ENCODE measurements around the gene ADRA2B. TPM values are rescaled to one million over a fixed set of nuclear protein-coding genes. Genes with fewer than 3 reads are reported as not detected.
"Not testable (repeated sequence)": the region's sequence is repeated elsewhere in the genome, so short reads cannot be mapped to it uniquely, and the experiment has no call there.

Gene ADRA2B
- total RNA-seq, 1 experiment from 2014 or later: 4.7 TPM

GRCh38 chr2:96073170-96073775 is 43.1 kb downstream of the ADRA2B start (continued):
- TF ChIP-seq E2F4 (CRISPR knock-in tag; IDR thresholded peaks at IDR 0.05; ENCODE audit: borderline replicate concordance, low read depth) (no peak), ERG (CRISPR knock-in tag; IDR thresholded peaks at IDR 0.05) (no peak), MLX (CRISPR knock-in tag; IDR thresholded peaks at IDR 0.05) (no peak), NR3C1 (CRISPR knock-in tag; conservative IDR thresholded peaks at IDR 0.05; ENCODE audit: low read depth) (no peak), TEAD1 (CRISPR knock-in tag; IDR thresholded peaks at IDR 0.05) (no peak), ZNF671 (CRISPR knock-in tag; IDR thresholded peaks at IDR 0.05) (no peak), SP1 (CRISPR knock-in tag; conservative IDR thresholded peaks at IDR 0.05) (no peak), STAT6 (CRISPR knock-in tag; conservative IDR thresholded peaks at IDR 0.05; ENCODE audit: low read depth) (no peak), ZNF232 (CRISPR knock-in tag; IDR thresholded peaks at IDR 0.05) (no peak), MYBL2 (CRISPR knock-in tag; IDR thresholded peaks at IDR 0.05) (no peak)

DNA sequence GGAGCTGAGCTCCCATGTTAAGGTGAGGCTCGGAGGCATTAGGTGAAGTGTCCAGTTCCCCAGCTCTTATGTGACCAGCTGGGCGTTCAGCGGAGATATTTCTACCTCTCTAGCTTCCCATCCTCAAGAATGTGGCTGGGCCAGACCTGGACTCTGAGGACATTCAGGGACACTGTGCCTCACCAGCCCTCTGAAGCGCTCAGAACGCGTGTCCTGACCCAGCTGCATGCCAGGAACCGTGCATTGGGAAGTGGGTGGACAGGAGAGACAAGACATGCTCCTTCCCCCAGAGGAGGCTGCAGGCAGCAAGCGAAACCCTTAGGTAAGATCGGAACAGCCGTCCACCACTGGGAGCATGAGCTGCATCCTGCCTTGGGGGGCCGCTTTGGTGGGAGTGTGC is 43.6 kb downstream of the ADRA2B start:
- ChIA-PET POLR2A (no interaction called here), CTCF (interaction anchor here (0.6 to 1.4 kb wide), 2 partner anchors 102 to 595 kb away, joined by 3 read pairs; no protein-coding TSS in a partner anchor)
- H3K36me3 Mint-ChIP-seq: no peaks in the 10 kb centered on the region
- peaks cover 3% of the 10 kb centered on the region; the same call in 1 of the 2 replicates for H3K9me3 Mint-ChIP-seq
- no peak for ATAC-seq
- no peak for TF ChIP-seq ZNF423 (CRISPR knock-in tag; IDR thresholded peaks at IDR 0.05)
- no peak overlapping the region for H3K27ac Mint-ChIP-seq
- no peak overlapping the region for H3K4me3 Mint-ChIP-seq
- peaks cover 3% of the 10 kb centered on the region for H3K4me1 Mint-ChIP-seq
- no peak for DNase-seq (ENCODE audit: low spot score)
- no peaks in the 10 kb centered on the region for H3K27me3 Mint-ChIP-seq (ENCODE audit: low read depth)

DNA sequence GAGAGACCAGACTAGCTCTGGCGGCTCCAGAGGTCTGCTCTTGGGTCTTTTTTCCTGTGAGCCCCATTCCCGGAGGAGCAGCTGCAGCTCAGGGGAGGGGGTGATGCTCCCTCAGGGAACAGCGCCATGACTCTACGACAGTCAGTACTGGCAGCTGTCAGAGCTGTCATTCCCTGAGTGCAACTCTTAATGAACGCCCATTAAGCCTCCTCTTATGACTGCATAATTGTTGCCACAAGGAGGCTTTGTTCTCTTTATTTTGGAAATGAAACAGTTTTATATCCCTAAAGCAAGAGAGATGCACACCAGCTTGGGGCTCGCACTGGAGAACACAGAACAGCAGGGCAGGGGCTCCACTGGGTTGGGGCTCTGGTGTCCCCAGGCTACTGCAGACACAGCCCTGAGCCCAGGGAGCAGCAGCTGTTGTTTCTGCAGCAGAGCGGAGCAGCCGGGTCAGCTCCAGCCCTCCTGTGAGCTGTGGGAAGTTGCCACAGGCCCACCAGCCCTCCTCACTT is 44.3 kb downstream of the ADRA2B start:
- H3K36me3 Mint-ChIP-seq; H3K9me3 Mint-ChIP-seq; ATAC-seq; POLR2A ChIA-PET; DNase-seq (ENCODE audit: low spot score); H3K27me3 Mint-ChIP-seq (ENCODE audit: low read depth); H3K4me3 Mint-ChIP-seq; H3K27ac Mint-ChIP-seq; H3K4me1 Mint-ChIP-seq: not testable (repeated sequence)
- CTCF ChIA-PET: interaction anchor here (0.6 to 1.1 kb wide), 2 partner anchors 50 to 595 kb away, joined by 3 read pairs; no protein-coding TSS in a partner anchor

- POLR2A ChIA-PET; H3K36me3 Mint-ChIP-seq; H3K4me1 Mint-ChIP-seq; H3K9me3 Mint-ChIP-seq; DNase-seq (ENCODE audit: low spot score); H3K4me3 Mint-ChIP-seq; H3K27me3 Mint-ChIP-seq (ENCODE audit: low read depth); ATAC-seq; H3K27ac Mint-ChIP-seq: not testable (repeated sequence)
- CTCF ChIA-PET: interaction anchor here (1.1 kb wide), 1 partner anchor 49 kb away, joined by 3 read pairs; no protein-coding TSS in a partner anchor
These were observed 45.0 kb downstream of the ADRA2B start for GRCh38 chr2:96071087-96071976.

DNA sequence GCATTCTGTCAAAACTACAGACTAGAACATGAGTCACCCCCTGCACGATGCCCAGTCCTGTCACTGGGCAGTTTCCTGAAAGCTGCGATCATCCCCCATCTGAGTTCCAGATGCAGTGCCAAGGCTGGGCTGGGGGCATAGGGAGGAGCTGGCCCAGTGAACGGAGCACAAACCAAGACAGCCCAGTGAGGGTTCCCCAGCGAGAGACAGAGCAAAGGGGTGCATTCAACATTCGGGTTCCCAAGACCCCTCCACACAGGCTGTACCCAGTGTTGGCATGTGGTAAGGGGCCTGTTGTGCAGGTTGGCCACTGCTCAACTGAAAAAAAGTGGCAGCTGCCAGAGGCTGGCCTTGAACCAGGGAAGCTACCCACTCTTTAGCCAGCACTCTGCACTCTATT is 46.0 kb downstream of the ADRA2B start:
- CTCF ChIA-PET; DNase-seq (ENCODE audit: low spot score); ATAC-seq; H3K4me1 Mint-ChIP-seq; POLR2A ChIA-PET; H3K36me3 Mint-ChIP-seq; H3K4me3 Mint-ChIP-seq; H3K27ac Mint-ChIP-seq; H3K27me3 Mint-ChIP-seq (ENCODE audit: low read depth); H3K9me3 Mint-ChIP-seq: not testable (repeated sequence)

DNA sequence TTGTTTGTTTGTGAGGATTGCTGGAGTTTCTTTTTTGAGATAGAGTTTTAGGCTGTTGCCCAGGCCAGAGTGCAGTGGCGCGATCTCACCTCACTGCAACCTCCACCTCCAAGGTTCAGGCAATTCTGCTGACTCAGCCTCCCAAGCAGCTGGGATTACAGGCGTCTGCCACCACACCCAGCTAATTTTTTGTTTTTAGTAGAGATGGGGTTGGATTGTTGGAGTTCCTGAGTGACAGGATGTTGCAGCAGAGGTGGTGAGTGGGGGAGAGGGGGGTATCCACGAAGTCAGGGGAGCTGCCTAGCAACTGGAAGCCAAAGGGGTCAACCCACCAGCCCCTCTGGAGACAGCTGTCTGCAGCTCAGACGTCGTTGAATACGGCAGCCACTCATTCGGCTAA is 46.5 kb downstream of the ADRA2B start:
- H3K9me3 Mint-ChIP-seq; H3K36me3 Mint-ChIP-seq; DNase-seq (ENCODE audit: low spot score); H3K4me1 Mint-ChIP-seq; H3K27me3 Mint-ChIP-seq (ENCODE audit: low read depth); H3K27ac Mint-ChIP-seq; H3K4me3 Mint-ChIP-seq; ATAC-seq; CTCF ChIA-PET; POLR2A ChIA-PET: not testable (repeated sequence)

Measured in WTC11 (cell line).